GM12878 (cell line): ENCODE results near the gene DENND1A. TPM values are rescaled to one million over a fixed set of nuclear protein-coding genes. Genes with fewer than 3 reads are reported as not detected.

ENCODE experiments used
- ATAC-seq: fragments of 200-7000 bp; cut with Tn5 transposase; 3 replicates; pipeline ENCODE4 v1.9.1; 2020; ENCODE audit warnings: mild to moderate bottlenecking, moderate library complexity
- BruUV-seq: library from RNA; stranded (reverse); fragments of 400-500 nt; replicated peaks from 2 replicates; lab custom pipeline; 2021; lab: Mats Ljungman, UMichigan
- CTCF ChIA-PET: fragments of 300-600 bp; sonication (Branson Sonifier 250); formaldehyde crosslinking; extraction: SDS; loops from one replicate; lab custom pipeline; 2021; ENCODE audit warnings: inconsistent platforms; lab: Yijun Ruan, JAX
- POLR2A ChIA-PET: fragments of 350-600 bp; formaldehyde crosslinking; extraction: SDS; loops from one replicate; lab custom pipeline; 2021; ENCODE audit warnings: inconsistent platforms; lab: Charles Lee
- RAD21 ChIA-PET: fragments of 300-600 bp; sonication (Branson Sonifier 250); formaldehyde crosslinking; loops from one replicate; lab custom pipeline; 2023; ENCODE audit warnings: antibody characterized with exemption; ENCODE audit not compliant: unreplicated experiment; lab: Charles Lee
- SMC1A ChIA-PET: fragments of 300-600 bp; sonication (Branson Sonifier 250); formaldehyde crosslinking; loops from one replicate; lab custom pipeline; 2023; ENCODE audit not compliant: unreplicated experiment, uncharacterized antibody; lab: Charles Lee
- DNase-seq: peaks from one replicate; pipeline ENCODE4 v3.0.0-alpha.2; 2011; ENCODE audit warnings: low read depth, low spot score
- FAIRE-seq: peaks from 3 replicates; lab custom pipeline; 2011; peaks lifted over from hg19 to GRCh38; lab: Jason Lieb, UNC
- H2AFZ ChIP-seq: 2 replicates; pipeline ENCODE4 v1.6.0; 2011; ENCODE audit warnings: low read depth, low read length, control low read depth; ENCODE audit not compliant: control insufficient read depth
- H3K27ac ChIP-seq: 2 replicates; pipeline ENCODE4 v1.5.1; 2011; ENCODE audit warnings: control low read depth; ENCODE audit not compliant: control insufficient read depth, insufficient read depth
- H3K27me3 ChIP-seq, 2 experiments: replicated peaks in 1 of 2; 2 replicates each; pipeline versions ENCODE4 v1.6.0 to v1.6.1; 2011; ENCODE audit warnings: low read length in 1 of 2; ENCODE audit not compliant: control insufficient read depth in 2 of 2, insufficient read depth in 2 of 2
- H3K36me3 ChIP-seq, 2 experiments: 2 replicates each; pipeline ENCODE4 v1.5.1; 2011; ENCODE audit warnings: low read length in 1 of 2; ENCODE audit not compliant: control insufficient read depth in 2 of 2, insufficient read depth in 2 of 2
- H3K4me1 ChIP-seq: 2 replicates; pipeline ENCODE4 v1.6.1; 2011; ENCODE audit warnings: mild to moderate bottlenecking, low read length, moderate library complexity, mixed read lengths; ENCODE audit not compliant: control insufficient read depth, insufficient read depth
- H3K4me2 ChIP-seq: 2 replicates; pipeline ENCODE4 v1.6.0; 2011; ENCODE audit warnings: control low read depth; ENCODE audit not compliant: control insufficient read depth, insufficient read depth
- H3K4me3 ChIP-seq: fragments of 200-600 bp; sonication (generic); 2 replicates; pipeline ENCODE4 v1.5.1; 2016
- H3K79me2 ChIP-seq: 2 replicates; pipeline ENCODE4 v1.6.0; 2011; ENCODE audit warnings: low read length; ENCODE audit not compliant: control insufficient read depth, insufficient read depth
- H3K9ac ChIP-seq: 2 replicates; pipeline ENCODE4 v1.8.0; 2011; ENCODE audit warnings: low read length, control low read depth, mixed read lengths; ENCODE audit not compliant: control insufficient read depth, insufficient read depth
- H3K9me3 ChIP-seq: replicated peaks from 3 replicates; pipeline ENCODE4 v1.5.1; 2011; ENCODE audit warnings: mild to moderate bottlenecking, low read length; ENCODE audit not compliant: control insufficient read depth, insufficient read depth
- H4K20me1 ChIP-seq: 2 replicates; pipeline ENCODE4 v1.6.0; 2011; ENCODE audit not compliant: control insufficient read depth, insufficient read depth
- BCL3 ChIP-seq: IDR thresholded peaks from 2 replicates; pipeline ENCODE4 v1.6.1; 2011; ENCODE audit warnings: borderline replicate concordance, low read depth, mild to moderate bottlenecking, moderate library complexity, low read length; ENCODE audit not compliant: insufficient read depth, poor library complexity, severe bottlenecking
- BRCA1 ChIP-seq: IDR thresholded peaks from 2 replicates; pipeline ENCODE4 v1.6.1; 2011; ENCODE audit warnings: low read depth, low read length, improper control_type of control experiment
- CBX3 ChIP-seq: fragments of 200-600 bp; sonication (generic); IDR thresholded peaks from 2 replicates; pipeline ENCODE4 v1.6.1; 2016; ENCODE audit warnings: low read depth, borderline replicate concordance
- E2F4 ChIP-seq: IDR thresholded peaks from 2 replicates; pipeline ENCODE4 v1.6.1; 2012; ENCODE audit warnings: low read depth, low read length, improper control_type of control experiment
- GATAD2B ChIP-seq: fragments of 450-650 bp; conservative IDR thresholded peaks from 2 replicates; pipeline ENCODE4 v1.6.1; 2017; ENCODE audit warnings: low read depth, mild to moderate bottlenecking, moderate library complexity
- HDAC6 ChIP-seq: fragments of 200-600 bp; sonication (generic); IDR thresholded peaks from one replicate; pipeline ENCODE4 v1.8.0; 2017; ENCODE audit warnings: antibody characterized with exemption; ENCODE audit not compliant: unreplicated experiment
- KLF5 ChIP-seq: fragments of 450-650 bp; IDR thresholded peaks from 2 replicates; pipeline ENCODE4 v1.6.1; 2014; ENCODE audit warnings: mild to moderate bottlenecking; ENCODE audit not compliant: partially characterized antibody
- MLLT1 ChIP-seq: fragments of 450-650 bp; IDR thresholded peaks from 2 replicates; pipeline ENCODE4 v1.6.1; 2016; ENCODE audit warnings: mild to moderate bottlenecking
- NKRF ChIP-seq: fragments of 450-650 bp; conservative IDR thresholded peaks from 2 replicates; pipeline ENCODE4 v1.6.1; 2017; ENCODE audit warnings: mild to moderate bottlenecking, moderate library complexity
- POLR2AphosphoS2 ChIP-seq: IDR thresholded peaks from 2 replicates; pipeline ENCODE4 v1.6.1; 2011; ENCODE audit warnings: low read depth, mild to moderate bottlenecking, low read length, improper control_type of control experiment, moderate library complexity
- SIN3A ChIP-seq: IDR thresholded peaks from 2 replicates; pipeline ENCODE4 v1.6.1; 2012; ENCODE audit warnings: low read depth, low read length, improper control_type of control experiment
- SMC3 ChIP-seq: IDR thresholded peaks from 2 replicates; pipeline ENCODE4 v1.6.1; 2011; ENCODE audit warnings: low read length, improper control_type of control experiment, borderline replicate concordance
- SREBF2 ChIP-seq: IDR thresholded peaks from 2 replicates; pipeline ENCODE4 v1.6.1; 2012; ENCODE audit warnings: mild to moderate bottlenecking, low read length
- ZSCAN29 ChIP-seq: fragments of 450-650 bp; IDR thresholded peaks from 2 replicates; pipeline ENCODE4 v1.6.1; 2017; ENCODE audit warnings: mild to moderate bottlenecking, moderate library complexity
- ZZZ3 ChIP-seq: IDR thresholded peaks from 2 replicates; pipeline ENCODE4 v1.6.1; 2011; ENCODE audit warnings: low read depth; ENCODE audit not compliant: control insufficient read depth, insufficient read length
- WGBS: methylation state at CpG from one replicate; pipeline ENCODE4 v1.1.6; 2016; ENCODE audit warnings: low lambda C conversion rate; ENCODE audit not compliant: insufficient replicate concordance, insufficient coverage; ENCODE audit errors: missing lambda C conversion rate; 5-methylcytosine and 5-hydroxymethylcytosine counted together
- in situ Hi-C: fragments of 300-500 bp; cut with MboI; formaldehyde crosslinking; loops from 9 replicates; pipeline ENCODE4 v1.14.3; 2018; ENCODE audit warnings: mixed read lengths
- intact Hi-C: fragments of 100-400 bp; cut with micrococcal nuclease; formaldehyde crosslinking; loops from one replicate; pipeline ENCODE4 v1.14.2; 2022; ENCODE audit not compliant: unreplicated experiment
- polyA plus RNA-seq, 11 experiments: library from polyadenylated mRNA; depleted of rRNA in 4 of 11; unstranded in 6 of 11; stranded (reverse) in 5 of 11; fragments of >200 nt; fragmentation: Nextera tagmentation in 4 of 11; fragmentation: Illumina TruSeq in 1 of 11; extraction: Ambion mirVana in 4 of 11; extraction: Trizol in 1 of 11; gene quantifications; 1 replicate in 1 of 11; 2 replicates in 10 of 11; pipeline versions ENCODE4 v1.2.1 to v1.2.3, GENCODE V29; 2011 to 2016; ENCODE audit warnings: inconsistent platforms in 2 of 11, missing spikeins in 2 of 11, low read depth in 1 of 11
- total RNA-seq, 4 experiments: library from RNA; depleted of rRNA in 3 of 4; stranded (reverse); fragments of >200 nt in 3 of 4; fragmentation: Illumina TruSeq in 1 of 4; extraction: Trizol in 1 of 4; gene quantifications; 2 replicates each; pipeline versions ENCODE4 v1.2.1 to v1.2.3, GENCODE V29; 2013 to 2021
- TF ChIP-seq, protein P1 (sequence below): fragments of 450-650 bp; IDR thresholded peaks from 2 replicates; pipeline ENCODE4 v1.6.1; 2018; ENCODE audit warnings: mild to moderate bottlenecking, low read depth, moderate library complexity; ENCODE audit not compliant: partially characterized antibody

DENND1A gene
- total and polyA plus RNA-seq, 10 of the 15 experiments (the other 5 are each of a cell fraction or from before 2014, with no cell fraction given): 14.1 to 48.6 (median 35.2) TPM

GRCh38 chr9:123656565-123656964 lies 273.4 kb downstream of the DENND1A start:
- no peak overlapping the region for H3K4me2 ChIP-seq
- ChIA-PET RAD21 (no interaction called here), SMC1A (interaction anchor here (0.8 to 1.1 kb wide), 2 partner anchors 22 to 214 kb away, joined by 3 to 4 read pairs; no protein-coding TSS in a partner anchor), CTCF (no interaction called here), POLR2A (no interaction called here)
- no peaks in the 10 kb centered on the region for H3K4me1 ChIP-seq
- H3K79me2 ChIP-seq: no peaks in the 10 kb centered on the region
- in situ Hi-C loops (no loop called here), intact Hi-C loops (no loop called here)
- no peaks in the 10 kb centered on the region; a peak in 3 of 4 replicates for H3K36me3 ChIP-seq
- no peak overlapping the region for H3K4me3 ChIP-seq
- BruUV-seq: no TSS peak
- H3K9ac ChIP-seq: no peak overlapping the region
- peaks cover 6% of the 10 kb centered on the region; the same call in 2 of the 3 replicates for H3K9me3 ChIP-seq
- H3K27ac ChIP-seq: no peak overlapping the region
- no peak for FAIRE-seq
- no peak for ATAC-seq
- 100% methylated on average over 1 of the region's 1 CpG for WGBS
- H3K27me3 ChIP-seq: no peaks in the 10 kb centered on the region
- DNase-seq: no peak
- H2AFZ ChIP-seq: no peak overlapping the region
- no peaks in the 10 kb centered on the region for H4K20me1 ChIP-seq
- TF ChIP-seq BCL3 (no peak), ZSCAN29 (no peak), BRCA1 (no peak), ZZZ3 (no peak), MLLT1 (no peak), POLR2AphosphoS2 (no peak), GATAD2B (no peak), CBX3 (no peak), HDAC6 (no peak), SREBF2 (no peak), NKRF (no peak), SMC3 (no peak), KLF5 (no peak), E2F4 (no peak), SIN3A (no peak)
- TF ChIP-seq, protein P1, sequence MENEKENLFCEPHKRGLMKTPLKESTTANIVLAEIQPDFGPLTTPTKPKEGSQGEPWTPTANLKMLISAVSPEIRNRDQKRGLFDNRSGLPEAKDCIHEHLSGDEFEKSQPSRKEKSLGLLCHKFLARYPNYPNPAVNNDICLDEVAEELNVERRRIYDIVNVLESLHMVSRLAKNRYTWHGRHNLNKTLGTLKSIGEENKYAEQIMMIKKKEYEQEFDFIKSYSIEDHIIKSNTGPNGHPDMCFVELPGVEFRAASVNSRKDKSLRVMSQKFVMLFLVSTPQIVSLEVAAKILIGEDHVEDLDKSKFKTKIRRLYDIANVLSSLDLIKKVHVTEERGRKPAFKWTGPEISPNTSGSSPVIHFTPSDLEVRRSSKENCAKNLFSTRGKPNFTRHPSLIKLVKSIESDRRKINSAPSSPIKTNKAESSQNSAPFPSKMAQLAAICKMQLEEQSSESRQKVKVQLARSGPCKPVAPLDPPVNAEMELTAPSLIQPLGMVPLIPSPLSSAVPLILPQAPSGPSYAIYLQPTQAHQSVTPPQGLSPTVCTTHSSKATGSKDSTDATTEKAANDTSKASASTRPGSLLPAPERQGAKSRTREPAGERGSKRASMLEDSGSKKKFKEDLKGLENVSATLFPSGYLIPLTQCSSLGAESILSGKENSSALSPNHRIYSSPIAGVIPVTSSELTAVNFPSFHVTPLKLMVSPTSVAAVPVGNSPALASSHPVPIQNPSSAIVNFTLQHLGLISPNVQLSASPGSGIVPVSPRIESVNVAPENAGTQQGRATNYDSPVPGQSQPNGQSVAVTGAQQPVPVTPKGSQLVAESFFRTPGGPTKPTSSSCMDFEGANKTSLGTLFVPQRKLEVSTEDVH: no peak
